Measurements from ENCODE around the gene PARD3. TPM values are rescaled to one million over a fixed set of nuclear protein-coding genes. Genes with fewer than 3 reads are reported as not detected.
"Not testable (repeated sequence)": the region's sequence is repeated elsewhere in the genome, so short reads cannot be mapped to it uniquely, and the experiment has no call there.

The PARD3 gene
- total RNA-seq, 3 donors from 2014 or later: 0.35 to 0.53 (median 0.37) TPM

DNA sequence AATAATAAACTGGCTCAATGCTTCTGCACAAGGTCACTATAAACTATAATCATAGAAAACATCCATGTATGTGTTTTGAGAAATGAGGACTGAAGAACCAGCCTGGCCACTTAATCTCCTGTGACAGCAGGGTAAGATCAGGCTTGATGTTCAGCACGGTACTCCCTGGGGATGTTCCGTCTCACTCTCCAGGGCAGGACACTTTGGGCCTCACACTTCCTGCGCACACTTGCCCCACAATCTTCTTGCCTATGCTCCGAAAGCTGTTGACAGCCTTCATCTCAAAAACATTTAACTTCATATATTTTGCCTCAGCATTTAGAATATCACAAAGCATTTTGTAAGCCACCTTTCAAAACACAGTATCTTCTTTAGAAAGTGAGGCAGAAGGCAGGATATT, 92.7 kb downstream of the PARD3 start:
- DNase-seq (no peak), ATAC-seq (no peak)
- Mint-ChIP-seq H3K4me1 (ENCODE audit: low read depth) (no peaks in the 10 kb centered on the region), H3K36me3 (ENCODE audit: insufficient read depth) (no peaks in the 10 kb centered on the region), H3K27me3 (ENCODE audit: low read depth) (no peaks in the 10 kb centered on the region), H3K9me3 (no peaks in the 10 kb centered on the region), H3K4me3 (no peak overlapping the region)

DNA sequence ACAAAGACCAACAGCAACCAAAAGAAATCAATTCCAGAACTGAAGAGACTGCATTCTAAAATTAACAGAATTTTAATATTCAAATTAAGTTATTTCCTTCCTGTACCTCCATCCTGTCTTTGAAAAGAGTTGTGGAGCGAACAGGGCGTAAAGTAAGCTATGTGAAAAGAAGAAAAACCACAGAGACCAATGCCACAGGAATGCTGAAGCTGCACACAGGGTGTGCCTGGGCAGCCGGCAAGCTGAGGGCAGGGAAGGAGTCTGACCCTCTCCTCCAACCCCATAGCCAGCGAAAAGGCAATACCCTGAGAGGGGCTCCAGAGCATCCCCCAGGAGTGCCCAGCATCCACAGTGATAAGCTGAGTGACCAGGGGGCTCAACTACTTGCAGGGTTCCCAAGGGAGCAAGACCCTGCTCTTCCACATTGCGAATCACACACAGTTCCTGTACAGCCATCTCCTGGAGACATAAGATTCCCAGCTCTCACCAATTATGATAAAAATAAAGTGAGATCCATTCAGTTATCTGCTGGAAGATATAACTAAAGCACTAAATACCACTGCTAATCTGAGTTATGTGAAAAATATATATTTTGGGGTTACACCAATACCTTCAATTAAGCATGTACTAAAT, 93.8 kb downstream of the PARD3 start:
- H3K27me3 Mint-ChIP-seq (ENCODE audit: low read depth): no peaks in the 10 kb centered on the region
- DNase-seq: no peak
- no peaks in the 10 kb centered on the region for H3K36me3 Mint-ChIP-seq (ENCODE audit: insufficient read depth)
- H3K4me1 Mint-ChIP-seq (ENCODE audit: low read depth): no peaks in the 10 kb centered on the region
- no peak overlapping the region for H3K4me3 Mint-ChIP-seq
- ATAC-seq: no peak
- no peaks in the 10 kb centered on the region for H3K9me3 Mint-ChIP-seq

DNA sequence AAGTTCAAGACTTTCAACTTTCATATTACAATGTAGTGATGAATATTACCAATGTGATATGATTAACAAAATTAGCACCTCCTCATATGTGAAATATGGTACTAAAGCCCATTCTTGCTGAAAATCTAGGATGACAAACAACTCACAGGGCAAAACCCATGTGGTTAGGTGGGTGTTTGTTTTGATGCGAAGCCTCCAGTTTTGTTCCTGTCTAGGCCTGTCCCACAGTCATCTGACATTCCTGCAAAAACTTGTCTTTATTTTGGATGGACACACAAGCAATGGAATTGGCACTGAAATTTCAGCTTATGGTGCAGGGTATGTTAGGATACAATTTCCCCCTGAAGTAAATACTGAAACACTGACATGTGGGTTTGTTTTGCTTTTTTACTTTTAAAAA, 95.3 kb downstream of the PARD3 start:
- H3K36me3 Mint-ChIP-seq (ENCODE audit: insufficient read depth): no peaks in the 10 kb centered on the region
- no peak overlapping the region for H3K4me3 Mint-ChIP-seq
- H3K4me1 Mint-ChIP-seq (ENCODE audit: low read depth): no peaks in the 10 kb centered on the region
- H3K27me3 Mint-ChIP-seq (ENCODE audit: low read depth): no peaks in the 10 kb centered on the region
- ATAC-seq (no peak), DNase-seq (no peak)
- H3K9me3 Mint-ChIP-seq: no peaks in the 10 kb centered on the region

- Mint-ChIP-seq H3K4me1 (ENCODE audit: low read depth) (no peaks in the 10 kb centered on the region), H3K27me3 (ENCODE audit: low read depth) (no peaks in the 10 kb centered on the region), H3K36me3 (ENCODE audit: insufficient read depth) (no peaks in the 10 kb centered on the region), H3K9me3 (no peaks in the 10 kb centered on the region), H3K4me3 (no peak overlapping the region)
- no peak for ATAC-seq
- no peak for DNase-seq
Observed at GRCh38 chr10:34719328-34719727, 95.8 kb downstream of the PARD3 start.

- Mint-ChIP-seq H3K4me1 (ENCODE audit: low read depth) (no peaks in the 10 kb centered on the region), H3K9me3 (no peaks in the 10 kb centered on the region), H3K36me3 (ENCODE audit: insufficient read depth) (no peaks in the 10 kb centered on the region), H3K4me3 (no peak overlapping the region), H3K27me3 (ENCODE audit: low read depth) (no peaks in the 10 kb centered on the region)
- ATAC-seq (no peak), DNase-seq (no peak)
Observed at GRCh38 chr10:34717429-34717828, 97.7 kb downstream of the PARD3 start.

DNA sequence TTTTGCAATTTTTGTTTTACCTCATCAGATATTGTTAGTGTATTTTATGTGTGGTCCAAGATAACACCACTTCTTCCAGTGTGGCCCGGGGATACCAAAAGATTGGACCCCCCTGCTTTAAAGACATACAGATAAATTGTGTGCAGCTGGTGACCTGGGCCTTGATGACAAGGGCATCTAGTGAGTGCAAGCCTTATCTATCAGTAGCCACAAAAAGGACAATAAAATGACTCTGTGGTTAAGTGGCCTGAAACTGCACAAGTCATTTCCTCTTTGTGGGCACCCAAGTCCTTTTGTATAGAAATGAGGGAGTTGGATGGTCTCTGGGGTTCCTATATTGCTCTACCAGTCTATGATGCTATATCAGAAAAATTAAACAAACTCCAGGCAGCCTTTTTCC, 98.1 kb downstream of the PARD3 start:
- no peak overlapping the region for H3K4me3 Mint-ChIP-seq

DNA sequence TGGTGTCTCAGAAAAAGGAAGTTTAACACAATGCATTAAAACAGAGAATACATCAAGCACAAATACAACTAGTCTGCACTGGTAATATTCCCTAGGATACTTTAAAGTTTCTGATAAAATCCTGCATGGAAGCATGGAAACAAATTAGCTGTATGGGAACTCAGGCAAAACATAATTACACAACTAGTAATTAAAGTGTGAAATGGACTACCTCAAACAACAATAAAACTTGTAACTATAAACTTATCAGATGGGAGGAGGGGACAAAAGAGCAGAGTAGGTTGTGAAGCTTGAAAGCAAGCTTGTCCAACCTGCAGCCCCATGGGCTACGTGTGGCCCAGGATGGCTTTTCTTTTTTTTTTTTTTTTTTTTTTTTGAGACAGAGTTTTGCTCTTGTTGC, 98.9 kb downstream of the PARD3 start:
- Mint-ChIP-seq H3K36me3 (ENCODE audit: insufficient read depth) (no peaks in the 10 kb centered on the region), H3K4me1 (ENCODE audit: low read depth) (no peaks in the 10 kb centered on the region), H3K27me3 (ENCODE audit: low read depth) (no peaks in the 10 kb centered on the region), H3K9me3 (no peaks in the 10 kb centered on the region), H3K4me3 (no peak overlapping the region)
- ATAC-seq (no peak), DNase-seq (no peak)

More for the DNA sequence above, 98.1 kb downstream of the PARD3 start:
- H3K9me3 Mint-ChIP-seq: no peaks in the 10 kb centered on the region
- no peaks in the 10 kb centered on the region for H3K27me3 Mint-ChIP-seq (ENCODE audit: low read depth)
- no peaks in the 10 kb centered on the region for H3K36me3 Mint-ChIP-seq (ENCODE audit: insufficient read depth)
- DNase-seq: no peak
- no peak for ATAC-seq
- H3K4me1 Mint-ChIP-seq (ENCODE audit: low read depth): no peaks in the 10 kb centered on the region

DNA sequence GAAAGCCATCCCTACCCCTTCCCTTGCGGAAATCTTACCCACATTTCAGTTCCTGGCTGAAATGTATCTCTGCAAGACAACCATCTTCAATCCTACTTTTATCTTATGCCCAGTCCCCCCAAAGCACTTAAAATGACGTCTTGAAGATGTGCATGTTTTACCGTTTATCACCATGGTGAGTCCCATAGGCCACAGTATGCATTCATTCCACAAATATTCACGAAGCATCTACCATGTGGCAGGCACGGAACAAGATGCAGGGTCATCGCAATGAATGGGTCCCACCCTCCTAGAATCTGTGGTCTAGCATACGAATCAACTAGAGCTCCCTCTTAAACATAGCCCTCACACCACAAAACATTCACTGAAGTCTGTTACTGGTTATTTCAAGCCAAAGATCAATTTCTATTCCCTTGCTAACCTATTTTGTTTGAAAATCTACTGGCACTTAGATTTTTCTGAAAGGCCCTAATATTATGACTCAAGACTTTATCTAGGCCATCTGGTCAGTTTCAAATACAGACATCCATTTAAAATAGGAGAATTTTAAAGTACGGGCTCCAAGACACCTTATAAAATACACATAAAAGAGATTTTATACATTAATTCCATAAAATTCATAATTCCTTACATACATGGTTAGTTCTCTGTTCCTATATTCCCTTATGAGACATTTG, 99.4 kb downstream of the PARD3 start:
- Mint-ChIP-seq H3K4me3 (no peak overlapping the region), H3K4me1 (ENCODE audit: low read depth) (no peaks in the 10 kb centered on the region), H3K27me3 (ENCODE audit: low read depth) (no peaks in the 10 kb centered on the region), H3K36me3 (ENCODE audit: insufficient read depth) (no peaks in the 10 kb centered on the region), H3K9me3 (no peaks in the 10 kb centered on the region)
- no peak for DNase-seq
- no peak for ATAC-seq

GRCh38 chr10:34713875-34714274, 101.2 kb downstream of the PARD3 start:
- no peak for ATAC-seq
- H3K4me1 Mint-ChIP-seq (ENCODE audit: low read depth): no peaks in the 10 kb centered on the region
- no peaks in the 10 kb centered on the region for H3K9me3 Mint-ChIP-seq

DNA sequence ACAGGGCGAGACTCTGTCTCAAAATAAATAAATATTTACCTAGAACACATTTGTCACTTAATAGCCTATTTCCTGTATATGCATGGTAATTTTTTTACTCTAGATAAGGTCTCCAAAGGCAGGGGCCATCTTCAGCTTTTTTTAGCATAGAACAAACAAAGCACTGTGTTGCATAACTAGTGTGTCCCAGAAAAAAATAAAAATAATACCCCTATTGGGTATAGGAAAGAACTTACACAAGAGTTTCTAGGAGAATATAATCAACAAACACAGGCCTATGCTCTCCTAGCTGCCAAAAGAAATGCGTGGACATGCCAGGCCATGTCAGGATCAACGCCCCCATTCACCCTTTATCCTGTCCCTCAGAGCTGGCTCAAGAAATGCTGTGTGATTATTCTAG, 103.6 kb downstream of the PARD3 start:
- ATAC-seq (no peak), DNase-seq (no peak)
- Mint-ChIP-seq H3K9me3 (no peaks in the 10 kb centered on the region), H3K4me1 (ENCODE audit: low read depth) (no peaks in the 10 kb centered on the region), H3K36me3 (ENCODE audit: insufficient read depth) (no peaks in the 10 kb centered on the region), H3K4me3 (no peak overlapping the region), H3K27me3 (ENCODE audit: low read depth) (no peaks in the 10 kb centered on the region)

More at GRCh38 chr10:34713875-34714274, 101.2 kb downstream of the PARD3 start:
- no peaks in the 10 kb centered on the region for H3K27me3 Mint-ChIP-seq (ENCODE audit: low read depth)
- no peaks in the 10 kb centered on the region for H3K36me3 Mint-ChIP-seq (ENCODE audit: insufficient read depth)
- no peak for DNase-seq
- H3K4me3 Mint-ChIP-seq: no peak overlapping the region

DNA sequence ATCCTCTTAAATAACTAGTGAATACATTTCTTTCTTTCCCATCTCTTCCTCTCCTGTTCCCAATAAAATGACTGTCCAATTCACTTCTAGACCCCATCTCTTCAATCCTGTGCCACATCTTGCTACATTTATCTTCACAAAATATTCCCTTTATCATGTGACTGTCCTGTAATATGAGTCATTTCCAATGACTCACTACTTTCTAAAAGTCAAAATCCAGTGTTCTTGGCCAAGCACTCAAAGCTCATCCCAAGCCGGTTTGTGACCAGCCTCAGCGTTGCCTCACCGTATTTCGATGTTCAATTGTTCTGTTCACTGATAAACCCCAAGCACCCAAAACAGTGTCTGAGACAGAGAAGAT, 104.7 kb downstream of the PARD3 start:
- Mint-ChIP-seq H3K4me1 (ENCODE audit: low read depth) (peaks cover 6% of the 10 kb centered on the region), H3K9me3 (no peaks in the 10 kb centered on the region), H3K36me3 (ENCODE audit: insufficient read depth) (no peaks in the 10 kb centered on the region), H3K27me3 (ENCODE audit: low read depth) (no peaks in the 10 kb centered on the region), H3K4me3 (no peak overlapping the region)
- ATAC-seq: no peak
- no peak for DNase-seq

GRCh38 chr10:34709637-34710390, 105.3 kb downstream of the PARD3 start:
- DNase-seq: no peak
- no peaks in the 10 kb centered on the region for H3K9me3 Mint-ChIP-seq
- H3K4me1 Mint-ChIP-seq (ENCODE audit: low read depth): peaks cover 6% of the 10 kb centered on the region
- no peaks in the 10 kb centered on the region for H3K36me3 Mint-ChIP-seq (ENCODE audit: insufficient read depth)
- H3K4me3 Mint-ChIP-seq: no peak overlapping the region
- no peak for ATAC-seq
- no peaks in the 10 kb centered on the region for H3K27me3 Mint-ChIP-seq (ENCODE audit: low read depth)

DNA sequence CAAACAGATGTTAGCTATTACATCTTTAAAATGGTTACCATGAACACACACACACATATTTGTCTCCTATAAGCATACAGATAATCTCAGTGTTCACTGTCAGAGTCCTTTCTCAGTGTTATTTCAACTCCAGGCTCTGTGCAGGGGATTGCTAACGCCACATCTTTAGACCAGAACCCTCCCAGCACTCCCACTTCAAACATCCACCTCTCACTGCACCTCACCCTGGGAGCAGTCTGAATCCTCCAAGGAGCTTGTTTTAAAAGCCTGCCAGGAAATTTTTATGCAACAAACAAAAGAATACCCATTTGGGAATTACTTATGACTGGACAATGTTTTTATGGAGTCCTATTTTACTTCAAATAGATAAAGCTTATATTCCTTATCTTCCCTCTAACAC, 107.4 kb downstream of the PARD3 start:
- Mint-ChIP-seq H3K36me3 (ENCODE audit: insufficient read depth) (no peaks in the 10 kb centered on the region), H3K4me1 (ENCODE audit: low read depth) (peaks cover 6% of the 10 kb centered on the region), H3K9me3 (no peaks in the 10 kb centered on the region), H3K4me3 (no peak overlapping the region), H3K27me3 (ENCODE audit: low read depth) (no peaks in the 10 kb centered on the region)
- DNase-seq: no peak
- no peak for ATAC-seq

- not testable (repeated sequence) for DNase-seq; H3K36me3 Mint-ChIP-seq (ENCODE audit: insufficient read depth); H3K9me3 Mint-ChIP-seq; H3K4me3 Mint-ChIP-seq; H3K4me1 Mint-ChIP-seq (ENCODE audit: low read depth); H3K27me3 Mint-ChIP-seq (ENCODE audit: low read depth); ATAC-seq
Observed at GRCh38 chr10:34706992-34707391, 108.1 kb downstream of the PARD3 start.

GRCh38 chr10:34706147-34706546, 108.9 kb downstream of the PARD3 start:
- H3K4me3 Mint-ChIP-seq: no peak overlapping the region
- H3K4me1 Mint-ChIP-seq (ENCODE audit: low read depth): peaks cover 6% of the 10 kb centered on the region
- DNase-seq (no peak), ATAC-seq (no peak)
- H3K27me3 Mint-ChIP-seq (ENCODE audit: low read depth): peaks cover 2% of the 10 kb centered on the region
- H3K9me3 Mint-ChIP-seq: no peaks in the 10 kb centered on the region
- H3K36me3 Mint-ChIP-seq (ENCODE audit: insufficient read depth): no peaks in the 10 kb centered on the region
